Right lobe of liver (tissue), 6 donors: Measurements from ENCODE around the gene FBLN1. TPM values are rescaled to one million over a fixed set of nuclear protein-coding genes. Genes with fewer than 3 reads are reported as not detected.

Experiments used
- ATAC-seq, 4 donors: fragments of 200-7000 bp; cut with Tn5 transposase; one replicate each; pipeline ENCODE4 v1.9.1; 2020; ENCODE audit warnings: mild to moderate bottlenecking in 4 of 4, moderate library complexity in 4 of 4
- DNase-seq, 3 donors: peaks; one replicate each; pipeline ENCODE4 v3.0.0-alpha.2; 2020
- H3K27ac ChIP-seq, 3 donors: fragments of 200-600 bp; one replicate each; pipeline ENCODE4 v1.8.0; 2022
- H3K27me3 ChIP-seq, 2 donors: fragments of 200-600 bp; one replicate each; pipeline ENCODE4 v1.8.0; 2022
- H3K36me3 ChIP-seq, 4 donors: fragments of 200-600 bp; sonication (generic) in 1 of 4; one replicate each; pipeline versions ENCODE4 v1.5.1 to v1.8.0; 2017 to 2022; ENCODE audit warnings: control low read depth in 1 of 4
- H3K4me1 ChIP-seq, 4 donors: fragments of 200-600 bp; sonication (generic) in 1 of 4; one replicate each; pipeline versions ENCODE4 v1.5.1 to v1.8.0; 2017 to 2022; ENCODE audit warnings: control low read depth in 1 of 4
- H3K4me3 ChIP-seq, 3 donors: fragments of 200-600 bp; one replicate each; pipeline ENCODE4 v1.8.0; 2022
- H3K9me3 ChIP-seq, 4 donors: fragments of 200-600 bp; sonication (generic) in 1 of 4; one replicate each; pipeline versions ENCODE4 v1.5.1 to v1.8.0; 2017 to 2022; ENCODE audit warnings: control low read depth in 1 of 4
- POLR2A ChIP-seq: fragments of 450-650 bp; IDR thresholded peaks from one replicate; pipeline ENCODE4 v1.6.1; 2017; ENCODE audit warnings: antibody characterized with exemption, mild to moderate bottlenecking
- WGBS: methylation state at CpG from one replicate; pipeline ENCODE4 v1.1.6; 2018; ENCODE audit warnings: low coverage, low lambda C conversion rate; ENCODE audit not compliant: insufficient coverage; ENCODE audit errors: missing lambda C conversion rate; 5-methylcytosine and 5-hydroxymethylcytosine counted together
- intact Hi-C, 2 donors: fragments of 100-400 bp; cut with DNase I; formaldehyde crosslinking; loops; one replicate each; pipeline versions ENCODE4 v1.11.2 to v1.14.1; 2022
- total RNA-seq, 6 experiments: library from RNA; depleted of rRNA in 2 of 6; stranded (reverse); fragments of >200 nt in 2 of 6; fragmentation: NEBNext Ultra II Directional in 3 of 6; extraction: Animal tissue kit (Norgen Biotek cat#: 25700) in 3 of 6; gene quantifications; one replicate each; pipeline versions ENCODE4 v1.1.0 to v1.2.4, GENCODE V29; 2016 to 2023
- TF ChIP-seq, protein P1 (sequence below), 4 donors: fragments of 200-600 bp in 3 of 4; fragments of 450-650 bp in 1 of 4; IDR thresholded peaks; one replicate each; pipeline versions ENCODE4 v1.5.1 to v1.8.0; 2016 to 2022; ENCODE audit warnings: antibody characterized with exemption in 4 of 4, mild to moderate bottlenecking in 2 of 4
- donor health status: DM: no; HTN: yes; CAD: no.
- donor health status: DM: no; HTN: no; CAD: no.
- donor health status: DM: no; HTN: no; CAD: no.
- donor health status: DM: no; HTN: yes; CAD: no.
- donor health status: DM: no; HTN: yes; CAD: no.

The FBLN1 gene
- total RNA-seq, 6 experiments from 2014 or later: 1.6 to 6.6 (median 3.4) TPM

DNA sequence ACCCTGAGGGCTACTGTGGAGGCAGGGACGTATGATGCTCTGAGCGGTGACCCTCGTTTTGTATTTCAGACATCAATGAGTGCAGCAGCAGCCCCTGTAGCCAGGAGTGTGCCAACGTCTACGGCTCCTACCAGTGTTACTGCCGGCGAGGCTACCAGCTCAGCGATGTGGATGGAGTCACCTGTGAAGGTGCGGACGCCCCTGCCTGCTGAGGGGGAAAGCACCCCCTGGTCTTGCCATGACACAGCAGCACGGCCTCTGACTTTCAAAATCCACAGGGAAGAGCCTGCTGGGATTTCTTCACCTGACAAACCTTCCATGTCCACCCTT lies 44.3 kb downstream of the FBLN1 start:
- H3K4me1 ChIP-seq: no peaks in the 10 kb centered on the region
- TF ChIP-seq POLR2A: no peak
- H3K36me3 ChIP-seq: no peaks in the 10 kb centered on the region
- no peak for ATAC-seq
- H3K27ac ChIP-seq: no peak overlapping the region
- H3K27me3 ChIP-seq: no peaks in the 10 kb centered on the region
- DNase-seq: no peak
- WGBS: no CpG with 5 or more reads among the region's 11 CpGs
- H3K4me3 ChIP-seq: no peak overlapping the region
- no peaks in the 10 kb centered on the region for H3K9me3 ChIP-seq
- intact Hi-C loops: no loop called here

DNA sequence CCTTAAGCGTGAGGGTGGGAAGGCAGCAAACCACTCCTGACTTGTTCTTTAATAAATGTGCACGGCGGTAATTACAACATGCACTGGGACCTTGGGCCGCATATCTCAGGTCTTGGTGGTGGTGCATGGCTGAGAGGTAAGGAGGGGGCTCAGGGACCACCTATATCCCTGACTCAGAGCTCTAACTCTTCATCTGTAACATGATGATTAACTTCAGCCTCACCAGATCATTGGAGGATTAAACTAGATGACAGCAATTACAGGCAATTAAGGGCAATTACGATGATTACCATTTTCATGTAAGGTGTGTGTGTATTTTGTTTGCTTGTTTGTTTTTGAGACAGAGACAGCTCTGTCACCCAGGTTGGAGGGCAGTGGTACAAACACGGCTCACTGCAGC lies 45.0 kb downstream of the FBLN1 start:
- TF ChIP-seq, protein P1, sequence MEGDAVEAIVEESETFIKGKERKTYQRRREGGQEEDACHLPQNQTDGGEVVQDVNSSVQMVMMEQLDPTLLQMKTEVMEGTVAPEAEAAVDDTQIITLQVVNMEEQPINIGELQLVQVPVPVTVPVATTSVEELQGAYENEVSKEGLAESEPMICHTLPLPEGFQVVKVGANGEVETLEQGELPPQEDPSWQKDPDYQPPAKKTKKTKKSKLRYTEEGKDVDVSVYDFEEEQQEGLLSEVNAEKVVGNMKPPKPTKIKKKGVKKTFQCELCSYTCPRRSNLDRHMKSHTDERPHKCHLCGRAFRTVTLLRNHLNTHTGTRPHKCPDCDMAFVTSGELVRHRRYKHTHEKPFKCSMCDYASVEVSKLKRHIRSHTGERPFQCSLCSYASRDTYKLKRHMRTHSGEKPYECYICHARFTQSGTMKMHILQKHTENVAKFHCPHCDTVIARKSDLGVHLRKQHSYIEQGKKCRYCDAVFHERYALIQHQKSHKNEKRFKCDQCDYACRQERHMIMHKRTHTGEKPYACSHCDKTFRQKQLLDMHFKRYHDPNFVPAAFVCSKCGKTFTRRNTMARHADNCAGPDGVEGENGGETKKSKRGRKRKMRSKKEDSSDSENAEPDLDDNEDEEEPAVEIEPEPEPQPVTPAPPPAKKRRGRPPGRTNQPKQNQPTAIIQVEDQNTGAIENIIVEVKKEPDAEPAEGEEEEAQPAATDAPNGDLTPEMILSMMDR (IDR thresholded peaks at IDR 0.05): no peak
- no peak for TF ChIP-seq POLR2A
- Histone ChIP-seq H3K36me3 (no peaks in the 10 kb centered on the region), H3K4me3 (no peak overlapping the region), H3K9me3 (no peaks in the 10 kb centered on the region), H3K27ac (no peak overlapping the region), H3K4me1 (no peaks in the 10 kb centered on the region), H3K27me3 (no peaks in the 10 kb centered on the region)
- intact Hi-C loops: no loop called here
- DNase-seq (no peak), ATAC-seq (no peak)
- WGBS: 76% methylated on average over 5 of the region's 6 CpGs

DNA sequence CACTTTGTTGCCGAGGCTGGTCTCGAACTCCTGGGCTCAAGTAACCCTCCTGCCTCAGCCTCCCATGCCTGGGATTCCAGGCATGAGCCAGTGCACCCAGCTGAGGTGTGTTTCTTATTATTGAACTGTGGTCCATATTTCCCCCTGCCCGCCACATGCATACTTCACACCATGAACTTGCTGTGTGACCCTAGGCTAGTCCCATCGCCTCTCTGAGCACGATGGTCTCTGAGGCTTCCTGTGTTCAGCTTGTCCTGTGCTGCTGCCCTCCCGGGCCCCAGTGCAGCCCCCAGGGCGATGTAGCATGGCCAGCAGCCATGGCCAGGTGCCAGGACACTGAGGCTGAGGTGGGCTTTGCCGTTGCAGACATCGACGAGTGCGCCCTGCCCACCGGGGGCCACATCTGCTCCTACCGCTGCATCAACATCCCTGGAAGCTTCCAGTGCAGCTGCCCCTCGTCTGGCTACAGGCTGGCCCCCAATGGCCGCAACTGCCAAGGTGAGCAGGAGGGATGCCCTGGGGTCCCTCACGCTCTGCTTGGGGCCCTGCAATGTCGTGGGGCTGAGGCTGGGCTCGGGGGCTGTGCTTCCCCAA lies 45.7 kb downstream of the FBLN1 start:
- no peaks in the 10 kb centered on the region for H3K27me3 ChIP-seq
- DNase-seq (peak in 1 of 3 donors; percentile 48), ATAC-seq (no peak)
- H3K4me3 ChIP-seq: no peak overlapping the region
- intact Hi-C loops: no loop called here
- no peak overlapping the region for H3K27ac ChIP-seq
- H3K9me3 ChIP-seq: no peaks in the 10 kb centered on the region
- no peaks in the 10 kb centered on the region for H3K4me1 ChIP-seq
- TF ChIP-seq, protein P1 (IDR thresholded peaks at IDR 0.05): no peak
- no peak for TF ChIP-seq POLR2A
- no peaks in the 10 kb centered on the region for H3K36me3 ChIP-seq
- WGBS: 72% methylated on average over 3 of the region's 18 CpGs

DNA sequence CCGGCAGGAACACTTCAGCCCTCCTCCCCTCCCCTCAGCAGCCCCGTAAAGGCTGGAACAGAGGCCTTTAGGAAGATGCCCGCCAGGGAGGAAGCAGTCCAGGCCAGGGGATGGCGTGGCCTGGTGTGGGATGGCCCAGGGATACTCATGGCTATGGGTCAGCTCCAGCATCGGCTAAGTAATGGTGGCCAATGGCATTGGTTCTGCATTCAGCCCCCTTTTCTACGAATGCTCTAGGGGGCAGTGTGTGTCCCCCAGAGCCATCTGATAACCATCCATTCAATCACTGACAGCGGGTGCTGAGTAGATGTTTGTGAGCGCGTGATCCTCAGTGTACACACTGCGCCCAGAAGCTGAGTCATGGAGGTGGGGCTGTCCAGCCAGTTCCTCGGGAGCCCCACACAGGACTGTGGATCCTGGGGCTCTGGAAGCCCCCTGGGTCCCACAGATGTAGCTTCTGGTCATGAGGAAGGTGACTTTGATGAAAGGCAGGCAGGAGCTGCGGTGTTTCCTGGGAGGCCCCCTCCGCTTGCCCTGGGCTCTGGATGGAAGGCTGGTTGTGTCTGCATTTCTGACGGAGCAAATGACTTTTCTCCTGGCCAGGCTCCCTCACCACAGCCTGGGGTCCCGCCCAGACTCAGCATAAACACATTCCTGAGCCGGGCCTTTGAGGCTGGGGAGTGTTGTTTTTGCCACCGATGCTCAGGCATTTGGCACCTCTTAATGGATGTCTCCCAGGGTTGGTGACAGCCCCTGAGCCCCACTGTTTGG lies 46.5 kb downstream of the FBLN1 start:
- Histone ChIP-seq H3K27me3 (no peaks in the 10 kb centered on the region), H3K9me3 (no peaks in the 10 kb centered on the region), H3K36me3 (no peaks in the 10 kb centered on the region), H3K27ac (no peak overlapping the region), H3K4me3 (no peak overlapping the region), H3K4me1 (no peaks in the 10 kb centered on the region)
- intact Hi-C loops: no loop called here
- DNase-seq (no peak), ATAC-seq (no peak)
- TF ChIP-seq, protein P1 (IDR thresholded peaks at IDR 0.05): no peak
- TF ChIP-seq POLR2A: no peak
- WGBS: 67% methylated on average over 6 of the region's 17 CpGs

DNA sequence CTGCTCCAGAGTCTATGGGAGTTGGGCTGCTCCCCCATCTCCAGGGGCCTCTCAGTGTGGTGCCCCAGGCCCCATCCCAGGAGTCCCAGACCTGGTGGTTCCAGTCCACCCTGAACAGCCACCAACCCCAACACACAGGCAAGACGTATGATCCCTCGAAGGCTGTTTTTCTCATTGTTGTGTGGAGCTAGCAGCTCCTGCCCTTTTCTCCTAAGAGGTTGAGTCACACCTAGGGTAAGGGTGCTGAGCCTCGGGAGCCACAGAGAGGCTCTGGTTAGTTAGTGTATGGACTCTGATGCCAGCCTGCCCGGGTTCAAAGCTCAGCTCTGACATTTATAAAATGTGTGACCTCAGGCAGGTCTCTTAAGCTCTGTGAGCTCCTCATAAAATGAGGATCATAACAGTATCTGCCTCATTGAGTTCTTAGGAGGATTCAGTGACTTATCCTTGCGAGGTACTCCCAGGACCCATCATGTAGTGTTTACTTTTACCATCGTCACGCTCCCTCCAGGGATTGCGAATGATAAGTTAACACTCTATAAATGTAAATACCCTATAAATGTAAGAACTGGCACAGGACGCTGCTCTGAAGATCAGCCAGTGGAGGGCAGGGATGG lies 47.2 kb downstream of the FBLN1 start:
- WGBS: 98% methylated on average over 5 of the region's 9 CpGs
- no peaks in the 10 kb centered on the region for H3K27me3 ChIP-seq
- H3K27ac ChIP-seq: no peak overlapping the region
- no peaks in the 10 kb centered on the region for H3K4me1 ChIP-seq
- ATAC-seq: no peak
- no peak overlapping the region for H3K4me3 ChIP-seq
- no peak for DNase-seq
- no peaks in the 10 kb centered on the region for H3K9me3 ChIP-seq
- TF ChIP-seq, protein P1 (IDR thresholded peaks at IDR 0.05): no peak
- TF ChIP-seq POLR2A: no peak
- no peaks in the 10 kb centered on the region for H3K36me3 ChIP-seq
- intact Hi-C loops: loop anchor here (5.0 to 10.0 kb wide), 4 partner anchors 103 to 285 kb away; no protein-coding TSS in a partner anchor
